Measurements from ENCODE around the gene WDR35.

- TF ChIP-seq POLR2A (IDR thresholded peaks at IDR 0.05) (no peak), CTCF (IDR thresholded peaks at IDR 0.05) (no peak)
These were observed 47.7 kb downstream of the WDR35 start for GRCh38 chr2:19942199-19942598.

Measured in lower leg skin (tissue), 3 donors.